Measurements from ENCODE around the gene NT5C1A.

DNA sequence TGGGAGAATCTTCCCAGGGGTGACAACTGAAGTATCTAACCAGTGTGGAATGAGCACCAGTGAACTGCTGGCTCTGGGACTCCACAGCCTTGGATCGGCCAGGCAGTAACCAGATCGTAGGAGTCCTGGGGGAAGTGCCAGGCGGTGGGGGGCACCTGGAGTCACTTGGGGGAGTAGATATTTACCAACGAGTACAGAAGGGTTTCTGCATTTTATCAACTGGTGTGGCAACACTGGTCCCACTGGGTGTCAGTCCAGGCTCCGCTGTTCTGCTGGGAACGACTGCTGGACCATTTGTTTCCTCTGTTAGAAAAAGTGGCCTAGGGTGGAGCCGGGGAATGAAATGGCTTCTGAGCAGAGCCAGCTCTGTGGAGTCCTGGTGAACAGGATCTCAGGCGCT, 46.9 kb downstream of the NT5C1A start:
- TF ChIP-seq, protein P1, sequence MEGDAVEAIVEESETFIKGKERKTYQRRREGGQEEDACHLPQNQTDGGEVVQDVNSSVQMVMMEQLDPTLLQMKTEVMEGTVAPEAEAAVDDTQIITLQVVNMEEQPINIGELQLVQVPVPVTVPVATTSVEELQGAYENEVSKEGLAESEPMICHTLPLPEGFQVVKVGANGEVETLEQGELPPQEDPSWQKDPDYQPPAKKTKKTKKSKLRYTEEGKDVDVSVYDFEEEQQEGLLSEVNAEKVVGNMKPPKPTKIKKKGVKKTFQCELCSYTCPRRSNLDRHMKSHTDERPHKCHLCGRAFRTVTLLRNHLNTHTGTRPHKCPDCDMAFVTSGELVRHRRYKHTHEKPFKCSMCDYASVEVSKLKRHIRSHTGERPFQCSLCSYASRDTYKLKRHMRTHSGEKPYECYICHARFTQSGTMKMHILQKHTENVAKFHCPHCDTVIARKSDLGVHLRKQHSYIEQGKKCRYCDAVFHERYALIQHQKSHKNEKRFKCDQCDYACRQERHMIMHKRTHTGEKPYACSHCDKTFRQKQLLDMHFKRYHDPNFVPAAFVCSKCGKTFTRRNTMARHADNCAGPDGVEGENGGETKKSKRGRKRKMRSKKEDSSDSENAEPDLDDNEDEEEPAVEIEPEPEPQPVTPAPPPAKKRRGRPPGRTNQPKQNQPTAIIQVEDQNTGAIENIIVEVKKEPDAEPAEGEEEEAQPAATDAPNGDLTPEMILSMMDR (IDR thresholded peaks at IDR 0.05), result no peak
- TF ChIP-seq ZFX (IDR thresholded peaks at IDR 0.05; ENCODE audit: borderline replicate concordance), result no peak

All from 22Rv1 (cell line).